Neural progenitor cell (in vitro differentiated cells): ENCODE results near the gene AADAC. TPM values are rescaled to one million over a fixed set of nuclear protein-coding genes. Genes with fewer than 3 reads are reported as not detected.

Source experiments
- DNase-seq: peaks from one replicate; pipeline ENCODE4 v3.0.0-alpha.2; 2016; ENCODE audit warnings: low spot score
- H2AFZ ChIP-seq: fragments of 200-600 bp; sonication (generic); replicated peaks from 2 replicates; pipeline ENCODE4 v1.6.1; 2016; ENCODE audit warnings: antibody characterized with exemption
- H3F3A ChIP-seq: fragments of 200-600 bp; sonication (generic); 2 replicates; pipeline ENCODE4 v1.6.1; 2016; ENCODE audit warnings: antibody characterized with exemption, low read depth
- H3K27ac ChIP-seq: fragments of 200-600 bp; sonication (generic); 2 replicates; pipeline ENCODE4 v1.5.1; 2016; ENCODE audit warnings: mild to moderate bottlenecking
- H3K27me3 ChIP-seq: fragments of 200-600 bp; sonication (generic); 2 replicates; pipeline ENCODE4 v1.6.1; 2016; ENCODE audit warnings: mild to moderate bottlenecking, moderate library complexity
- H3K36me3 ChIP-seq: fragments of 200-600 bp; sonication (generic); 2 replicates; pipeline ENCODE4 v1.5.1; 2016
- H3K4me1 ChIP-seq: fragments of 200-600 bp; sonication (generic); 2 replicates; pipeline ENCODE4 v1.6.1; 2016; ENCODE audit warnings: mixed run types
- H3K4me2 ChIP-seq: fragments of 200-600 bp; sonication (generic); 2 replicates; pipeline ENCODE4 v1.6.1; 2016
- H3K4me3 ChIP-seq: fragments of 200-600 bp; sonication (generic); 2 replicates; pipeline ENCODE4 v1.5.1; 2016
- H3K79me2 ChIP-seq: fragments of 200-600 bp; sonication (generic); 2 replicates; pipeline ENCODE4 v1.6.1; 2016; ENCODE audit warnings: low read depth
- H3K9ac ChIP-seq: fragments of 200-600 bp; sonication (generic); 2 replicates; pipeline ENCODE4 v1.6.1; 2016
- H3K9me3 ChIP-seq: fragments of 200-600 bp; sonication (generic); 2 replicates; pipeline ENCODE4 v1.5.1; 2016; ENCODE audit warnings: low read depth
- H4K20me1 ChIP-seq: fragments of 200-600 bp; sonication (generic); 2 replicates; pipeline ENCODE4 v1.6.1; 2016; ENCODE audit warnings: low read depth
- H3K27ac Mint-ChIP-seq: 3 replicates; pipeline ENCODE4 v1.8.0; 2021; ENCODE audit warnings: mixed read lengths
- H3K27me3 Mint-ChIP-seq: 2 replicates; pipeline ENCODE4 v1.8.0; 2022; ENCODE audit warnings: low read depth, mild to moderate bottlenecking, inconsistent platforms, moderate library complexity, mixed read lengths; ENCODE audit not compliant: insufficient read depth
- H3K36me3 Mint-ChIP-seq: 3 replicates; pipeline ENCODE4 v1.8.0; 2021; ENCODE audit warnings: mixed read lengths
- H3K4me1 Mint-ChIP-seq: 3 replicates; pipeline ENCODE4 v1.8.0; 2021; ENCODE audit warnings: mixed read lengths
- H3K4me3 Mint-ChIP-seq: 3 replicates; pipeline ENCODE4 v1.8.0; 2021; ENCODE audit warnings: mild to moderate bottlenecking, moderate library complexity, mixed read lengths
- H3K9me3 Mint-ChIP-seq: 3 replicates; pipeline ENCODE4 v1.8.0; 2020; ENCODE audit warnings: mixed read lengths
- EZH2 ChIP-seq: fragments of 200-600 bp; sonication (generic); IDR thresholded peaks from 2 replicates; pipeline ENCODE4 v1.6.1; 2017; ENCODE audit warnings: antibody characterized with exemption, mild to moderate bottlenecking, moderate library complexity
- EZH2phosphoT487 ChIP-seq: fragments of 200-600 bp; sonication (generic); IDR thresholded peaks from 2 replicates; pipeline ENCODE4 v1.6.1; 2017; ENCODE audit warnings: antibody characterized with exemption
- total RNA-seq: library from RNA; depleted of rRNA; stranded (reverse); fragments of >200 nt; gene quantifications from 2 replicates; pipeline ENCODE4 v1.2.3, GENCODE V29; 2015; ENCODE audit warnings: low replicate concordance
- TF ChIP-seq, protein P1 (sequence below): fragments of 200-600 bp; sonication (generic); IDR thresholded peaks from 2 replicates; pipeline ENCODE4 v1.5.1; 2017; ENCODE audit warnings: antibody characterized with exemption, mild to moderate bottlenecking

The AADAC gene
- total RNA-seq, 1 donor from 2014 or later, result not detected

GRCh38 chr3:151776259-151776740, 37.6 kb upstream of the AADAC start:
- no peaks in the 10 kb centered on the region for H3K4me1 Mint-ChIP-seq
- no peak overlapping the region for H3K4me3 Mint-ChIP-seq
- Histone ChIP-seq H3K27me3 (no peaks in the 10 kb centered on the region), H3K4me3 (no peak overlapping the region), H3K4me2 (no peak overlapping the region), H3K27ac (no peak overlapping the region), H3K4me1 (no peaks in the 10 kb centered on the region), H3F3A (no peaks in the 10 kb centered on the region), H3K36me3 (no peaks in the 10 kb centered on the region), H4K20me1 (no peaks in the 10 kb centered on the region), H3K9me3 (no peaks in the 10 kb centered on the region), H3K9ac (no peak overlapping the region), H2AFZ (no peak overlapping the region), H3K79me2 (no peaks in the 10 kb centered on the region)
- no peaks in the 10 kb centered on the region for H3K9me3 Mint-ChIP-seq
- H3K27me3 Mint-ChIP-seq, result no peaks in the 10 kb centered on the region
- TF ChIP-seq, protein P1, sequence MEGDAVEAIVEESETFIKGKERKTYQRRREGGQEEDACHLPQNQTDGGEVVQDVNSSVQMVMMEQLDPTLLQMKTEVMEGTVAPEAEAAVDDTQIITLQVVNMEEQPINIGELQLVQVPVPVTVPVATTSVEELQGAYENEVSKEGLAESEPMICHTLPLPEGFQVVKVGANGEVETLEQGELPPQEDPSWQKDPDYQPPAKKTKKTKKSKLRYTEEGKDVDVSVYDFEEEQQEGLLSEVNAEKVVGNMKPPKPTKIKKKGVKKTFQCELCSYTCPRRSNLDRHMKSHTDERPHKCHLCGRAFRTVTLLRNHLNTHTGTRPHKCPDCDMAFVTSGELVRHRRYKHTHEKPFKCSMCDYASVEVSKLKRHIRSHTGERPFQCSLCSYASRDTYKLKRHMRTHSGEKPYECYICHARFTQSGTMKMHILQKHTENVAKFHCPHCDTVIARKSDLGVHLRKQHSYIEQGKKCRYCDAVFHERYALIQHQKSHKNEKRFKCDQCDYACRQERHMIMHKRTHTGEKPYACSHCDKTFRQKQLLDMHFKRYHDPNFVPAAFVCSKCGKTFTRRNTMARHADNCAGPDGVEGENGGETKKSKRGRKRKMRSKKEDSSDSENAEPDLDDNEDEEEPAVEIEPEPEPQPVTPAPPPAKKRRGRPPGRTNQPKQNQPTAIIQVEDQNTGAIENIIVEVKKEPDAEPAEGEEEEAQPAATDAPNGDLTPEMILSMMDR, result no peak
- TF ChIP-seq EZH2phosphoT487 (no peak), EZH2 (no peak)
- no peak overlapping the region for H3K27ac Mint-ChIP-seq
- H3K36me3 Mint-ChIP-seq, result no peaks in the 10 kb centered on the region
- DNase-seq, result no peak

- no peaks in the 10 kb centered on the region for H4K20me1 ChIP-seq
- H3K36me3 Mint-ChIP-seq, result no peaks in the 10 kb centered on the region
- no peak for DNase-seq
- no peak overlapping the region for H3K4me3 Mint-ChIP-seq
- no peaks in the 10 kb centered on the region for H3K27me3 Mint-ChIP-seq
- H3K9me3 Mint-ChIP-seq, result no peaks in the 10 kb centered on the region
- H3K27ac ChIP-seq, result no peak overlapping the region
- no peaks in the 10 kb centered on the region for H3K9me3 ChIP-seq
- no peak overlapping the region for H3K4me2 ChIP-seq
- no peaks in the 10 kb centered on the region for H3K79me2 ChIP-seq
- H3K27ac Mint-ChIP-seq, result no peak overlapping the region
- no peaks in the 10 kb centered on the region for H3K4me1 ChIP-seq
- H3K4me3 ChIP-seq, result no peak overlapping the region
- H3K4me1 Mint-ChIP-seq, result no peaks in the 10 kb centered on the region
- no peaks in the 10 kb centered on the region for H3K27me3 ChIP-seq
- H2AFZ ChIP-seq, result no peak overlapping the region
- H3F3A ChIP-seq, result no peaks in the 10 kb centered on the region
- no peak overlapping the region for H3K9ac ChIP-seq
- no peaks in the 10 kb centered on the region for H3K36me3 ChIP-seq
- TF ChIP-seq EZH2 (no peak), EZH2phosphoT487 (no peak)
- TF ChIP-seq, protein P1, result no peak
These were observed 36.0 kb upstream of the AADAC start for GRCh38 chr3:151777880-151778279.

GRCh38 chr3:151787626-151788025, 26.3 kb upstream of the AADAC start:
- H3K4me1 ChIP-seq, result no peaks in the 10 kb centered on the region
- H3K27ac Mint-ChIP-seq, result no peak overlapping the region
- no peak overlapping the region for H3K4me3 Mint-ChIP-seq
- H3K4me2 ChIP-seq, result no peak overlapping the region
- H3K36me3 ChIP-seq, result no peaks in the 10 kb centered on the region
- no peaks in the 10 kb centered on the region for H3K36me3 Mint-ChIP-seq
- DNase-seq, result no peak
- H3K9ac ChIP-seq, result no peak overlapping the region
- H3K9me3 ChIP-seq, result peaks cover 4% of the 10 kb centered on the region
- no peaks in the 10 kb centered on the region for H3K79me2 ChIP-seq
- H3K27me3 Mint-ChIP-seq, result no peaks in the 10 kb centered on the region
- no peaks in the 10 kb centered on the region for H3K4me1 Mint-ChIP-seq
- H4K20me1 ChIP-seq, result no peaks in the 10 kb centered on the region
- no peak overlapping the region for H3K4me3 ChIP-seq
- no peaks in the 10 kb centered on the region for H3F3A ChIP-seq
- no peak overlapping the region for H2AFZ ChIP-seq
- no peaks in the 10 kb centered on the region for H3K27me3 ChIP-seq
- H3K27ac ChIP-seq, result no peak overlapping the region
- no peaks in the 10 kb centered on the region for H3K9me3 Mint-ChIP-seq
- TF ChIP-seq, protein P1, result no peak
- no peak for TF ChIP-seq EZH2
- TF ChIP-seq EZH2phosphoT487, result no peak
